Activated CD8-positive, alpha-beta memory T cell treated with anti-CD3 and anti-CD28 coated beads for 1 hour (primary cell): Measurements from ENCODE around the gene VASH1.

ENCODE experiments used
- DNase-seq, 2 donors: peaks; one replicate each; pipeline ENCODE4 v3.0.0-alpha.2; 2020; ENCODE audit warnings: low read depth in 1 of 2; ENCODE audit errors: extremely low read depth in 1 of 2

Gene VASH1

GRCh38 chr14:76827696-76828296 is 66.5 kb downstream of the VASH1 start:
- DNase-seq = no peak

- DNase-seq = no peak
Observed at GRCh38 chr14:76828339-76829012, 67.2 kb downstream of the VASH1 start.

- DNase-seq = no peak
Observed at GRCh38 chr14:76829013-76829365, 67.7 kb downstream of the VASH1 start.

- no peak for DNase-seq
Observed at GRCh38 chr14:76829650-76830421, 68.6 kb downstream of the VASH1 start.

GRCh38 chr14:76830556-76830955 is 69.3 kb downstream of the VASH1 start:
- DNase-seq = no peak

- DNase-seq = no peak
Observed at GRCh38 chr14:76832503-76832988, 71.3 kb downstream of the VASH1 start.
